Keratinocyte (primary cell): ENCODE results near the gene AGR3. TPM values are rescaled to one million over a fixed set of nuclear protein-coding genes. Genes with fewer than 3 reads are reported as not detected.

Experiments used
- DNase-seq: peaks from one replicate; pipeline ENCODE4 v3.0.0-alpha.2; 2011; ENCODE audit warnings: low read depth, missing footprints, low spot score
- FAIRE-seq: peaks from 2 replicates; lab custom pipeline; 2011; peaks lifted over from hg19 to GRCh38; lab: Jason Lieb, UNC
- H2AFZ ChIP-seq: 2 replicates; pipeline ENCODE4 v1.6.0; 2012; ENCODE audit warnings: low read length, control low read depth, inconsistent platforms; ENCODE audit not compliant: control insufficient read depth
- H3K27ac ChIP-seq: 2 replicates; pipeline ENCODE4 v1.5.1; 2011; ENCODE audit warnings: low read length; ENCODE audit not compliant: control insufficient read depth, insufficient read depth
- H3K27me3 ChIP-seq: 3 replicates; pipeline ENCODE4 v1.6.0; 2011; ENCODE audit warnings: low read length; ENCODE audit not compliant: control insufficient read depth, insufficient read depth; ENCODE audit errors: extremely low read depth
- H3K36me3 ChIP-seq, 2 experiments: 2 replicates in 1 of 2; 3 replicates in 1 of 2; pipeline ENCODE4 v1.5.1; 2011; ENCODE audit warnings: low read length in 2 of 2, mild to moderate bottlenecking in 1 of 2; ENCODE audit not compliant: control insufficient read depth in 2 of 2, insufficient read depth in 2 of 2; ENCODE audit errors: extremely low read depth in 1 of 2
- H3K4me1 ChIP-seq: 3 replicates; pipeline ENCODE4 v1.5.1; 2011; ENCODE audit warnings: low read length; ENCODE audit not compliant: control insufficient read depth, insufficient read depth; ENCODE audit errors: extremely low read depth
- H3K4me2 ChIP-seq: 3 replicates; pipeline ENCODE4 v1.6.0; 2011; ENCODE audit warnings: low read depth, low read length; ENCODE audit not compliant: control insufficient read depth, insufficient read depth; ENCODE audit errors: extremely low read depth
- H3K4me3 ChIP-seq, 3 experiments: fragments of 200-600 bp in 1 of 3; sonication (generic) in 1 of 3; 2 replicates in 2 of 3; 3 replicates in 1 of 3; pipeline ENCODE4 v1.5.1; 2011 to 2016; ENCODE audit warnings: low read length in 3 of 3, mild to moderate bottlenecking in 3 of 3, control low read depth in 2 of 3, inconsistent platforms in 1 of 3, low read depth in 1 of 3, mixed read lengths in 1 of 3, mixed run types in 1 of 3, moderate library complexity in 1 of 3; ENCODE audit not compliant: control insufficient read depth in 2 of 3, insufficient read depth in 2 of 3; ENCODE audit errors: extremely low read depth in 1 of 3
- H3K79me2 ChIP-seq: 2 replicates; pipeline ENCODE4 v1.6.0; 2012; ENCODE audit warnings: low read length; ENCODE audit not compliant: control insufficient read depth, insufficient read depth
- H3K9ac ChIP-seq: 3 replicates; pipeline ENCODE4 v1.6.0; 2011; ENCODE audit warnings: low read length; ENCODE audit not compliant: control insufficient read depth, insufficient read depth; ENCODE audit errors: extremely low read depth
- H3K9me1 ChIP-seq: 3 replicates; pipeline ENCODE4 v1.6.0; 2011; ENCODE audit warnings: low read length; ENCODE audit not compliant: control insufficient read depth, insufficient read depth; ENCODE audit errors: extremely low read depth
- H3K9me3 ChIP-seq: 2 replicates; pipeline ENCODE4 v1.5.1; 2012; ENCODE audit warnings: low read depth, low read length; ENCODE audit not compliant: control insufficient read depth
- H4K20me1 ChIP-seq: 3 replicates; pipeline ENCODE4 v1.6.0; 2011; ENCODE audit warnings: low read length; ENCODE audit not compliant: control insufficient read depth, insufficient read depth; ENCODE audit errors: extremely low read depth
- CTCF ChIP-seq, 3 experiments: IDR thresholded peaks in 1 of 3; conservative IDR thresholded peaks in 1 of 3; optimal IDR thresholded peaks in 1 of 3; 2 replicates in 2 of 3; 3 replicates in 1 of 3; pipeline versions ENCODE3 to v1.5.1; 2011; ENCODE audit warnings: low read length in 3 of 3, mild to moderate bottlenecking in 3 of 3, moderate library complexity in 2 of 3, control low read depth in 1 of 3, inconsistent platforms in 1 of 3; ENCODE audit not compliant: insufficient read depth in 2 of 3; ENCODE audit errors: extremely low read depth in 1 of 3
- EZH2 ChIP-seq: IDR thresholded peaks from one replicate; pipeline ENCODE4 v1.6.1; 2012; ENCODE audit warnings: inconsistent platforms, mild to moderate bottlenecking, low read length, moderate library complexity
- dilution Hi-C: fragments of 300-500 bp; cut with MboI; formaldehyde crosslinking; loops from one replicate; pipeline ENCODE4 v1.7.0; 2020; ENCODE audit warnings: low sequenced_read_pairs; ENCODE audit not compliant: extremely low pct_ligation_motif_present
- polyA plus RNA-seq, 5 experiments: library from polyadenylated mRNA; depleted of rRNA in 3 of 5; stranded (reverse) in 3 of 5; stranded (forward) in 1 of 5; unstranded in 1 of 5; fragments of >200 nt; gene quantifications; 1 replicate in 1 of 5; 2 replicates in 3 of 5; 3 replicates in 1 of 5; pipeline versions ENCODE4 v1.2.1 to v1.2.3, GENCODE V29; 2011 to 2012; ENCODE audit warnings: missing spikeins in 2 of 5, low read depth in 1 of 5, low replicate concordance in 1 of 5

AGR3 gene
- polyA plus RNA-seq, 1 donor (not counting 4 experiments of a cell fraction or from before 2014, with no cell fraction given): not detected

DNA sequence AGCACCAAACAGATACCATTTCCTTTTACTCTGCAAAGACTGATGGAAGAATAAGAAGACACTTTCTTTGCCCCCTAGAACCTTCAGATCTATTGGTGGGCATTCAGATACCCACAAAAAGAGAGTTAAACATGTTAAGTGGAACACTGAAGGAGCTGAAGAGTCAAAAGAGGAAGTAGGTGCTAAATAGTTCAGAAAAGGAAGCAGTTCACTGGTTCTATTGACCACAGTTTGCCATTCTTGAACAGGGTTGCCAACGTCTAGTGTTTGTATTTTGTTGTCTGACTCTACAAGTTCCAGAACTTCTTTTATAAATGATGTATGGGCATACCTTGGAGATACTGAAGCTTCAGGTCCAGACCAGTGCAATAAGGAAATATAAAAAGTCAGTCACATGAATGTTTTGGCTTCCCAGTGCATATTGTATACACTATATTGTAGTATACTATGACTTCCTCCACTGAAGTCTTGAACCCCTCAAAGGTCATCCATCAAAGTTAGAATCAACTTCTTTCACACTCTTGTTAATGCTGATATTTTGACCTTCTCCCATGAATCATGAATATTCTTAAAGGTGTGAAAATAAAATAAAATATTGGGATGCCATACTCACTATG, 47.5 kb upstream of the AGR3 start:
- no peaks in the 10 kb centered on the region for H3K79me2 ChIP-seq
- no peak overlapping the region for H3K9ac ChIP-seq
- dilution Hi-C loops: no loop called here
- peaks cover 0 to 1% of the 10 kb centered on the region in 2 experiments for H3K36me3 ChIP-seq
- TF ChIP-seq EZH2 (no peak), CTCF (optimal IDR thresholded peaks at IDR 0.05 in 1 of 3, IDR thresholded peaks at IDR 0.05 in 1 of 3, conservative IDR thresholded peaks at IDR 0.05 in 1 of 3; ENCODE audit: extremely low read depth in 1 of 3, insufficient read depth in 2 of 3, low read length in 3 of 3) (no peak)
- H2AFZ ChIP-seq: no peak overlapping the region
- H3K9me1 ChIP-seq: no peaks in the 10 kb centered on the region
- DNase-seq (no peak), FAIRE-seq (no peak)
- H3K9me3 ChIP-seq: no peaks in the 10 kb centered on the region
- no peaks in the 10 kb centered on the region for H3K27me3 ChIP-seq
- H3K4me1 ChIP-seq: peaks cover 7% of the 10 kb centered on the region
- H3K4me3 ChIP-seq: no peak overlapping the region
- H3K27ac ChIP-seq: no peak overlapping the region
- no peaks in the 10 kb centered on the region for H4K20me1 ChIP-seq
- H3K4me2 ChIP-seq: no peak overlapping the region

GRCh38 chr7:16926861-16927260, 45.1 kb upstream of the AGR3 start:
- no peak overlapping the region for H3K27ac ChIP-seq
- no peak overlapping the region for H3K4me3 ChIP-seq
- H3K9me3 ChIP-seq: no peaks in the 10 kb centered on the region
- TF ChIP-seq CTCF (optimal IDR thresholded peaks at IDR 0.05 in 1 of 3, IDR thresholded peaks at IDR 0.05 in 1 of 3, conservative IDR thresholded peaks at IDR 0.05 in 1 of 3; ENCODE audit: extremely low read depth in 1 of 3, insufficient read depth in 2 of 3, low read length in 3 of 3) (no peak), EZH2 (no peak)
- H3K9ac ChIP-seq: no peak overlapping the region
- H3K27me3 ChIP-seq: no peaks in the 10 kb centered on the region
- DNase-seq (no peak), FAIRE-seq (no peak)
- no peak overlapping the region for H2AFZ ChIP-seq
- H3K4me1 ChIP-seq: peaks cover 9% of the 10 kb centered on the region
- no peaks in the 10 kb centered on the region for H4K20me1 ChIP-seq
- H3K4me2 ChIP-seq: no peak overlapping the region
- dilution Hi-C loops: no loop called here
- H3K79me2 ChIP-seq: no peaks in the 10 kb centered on the region
- H3K9me1 ChIP-seq: no peaks in the 10 kb centered on the region
- H3K36me3 ChIP-seq: peaks cover 0 to 1% of the 10 kb centered on the region in 2 experiments
